CD4-positive, alpha-beta T cell treated with Interleukin-17A for 1 hour (primary cell): ENCODE data around the gene LCMT1.

Source experiments
- DNase-seq: peaks from one replicate; pipeline ENCODE4 v3.0.0-alpha.2; 2020

The LCMT1 gene

DNA sequence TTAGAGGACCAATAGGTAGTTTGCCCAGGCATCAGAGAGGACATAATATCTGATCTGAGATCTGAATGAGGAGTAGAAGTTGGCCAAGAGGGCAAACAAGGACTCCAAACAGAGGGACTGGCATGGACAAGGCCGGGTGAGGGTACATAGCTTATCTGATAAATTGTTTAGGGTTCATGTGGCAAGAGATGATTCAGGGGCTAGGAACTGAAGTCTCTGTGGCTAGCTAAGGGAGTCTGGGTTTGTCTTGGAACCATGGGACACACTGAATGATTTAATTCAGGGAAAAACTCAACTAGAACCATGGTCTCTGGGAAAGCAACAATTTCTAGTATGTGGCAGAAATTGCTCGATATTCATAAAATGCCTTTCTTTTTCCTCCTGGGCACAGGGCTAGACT, 101.1 kb downstream of the LCMT1 start:
- DNase-seq, result no peak

DNA sequence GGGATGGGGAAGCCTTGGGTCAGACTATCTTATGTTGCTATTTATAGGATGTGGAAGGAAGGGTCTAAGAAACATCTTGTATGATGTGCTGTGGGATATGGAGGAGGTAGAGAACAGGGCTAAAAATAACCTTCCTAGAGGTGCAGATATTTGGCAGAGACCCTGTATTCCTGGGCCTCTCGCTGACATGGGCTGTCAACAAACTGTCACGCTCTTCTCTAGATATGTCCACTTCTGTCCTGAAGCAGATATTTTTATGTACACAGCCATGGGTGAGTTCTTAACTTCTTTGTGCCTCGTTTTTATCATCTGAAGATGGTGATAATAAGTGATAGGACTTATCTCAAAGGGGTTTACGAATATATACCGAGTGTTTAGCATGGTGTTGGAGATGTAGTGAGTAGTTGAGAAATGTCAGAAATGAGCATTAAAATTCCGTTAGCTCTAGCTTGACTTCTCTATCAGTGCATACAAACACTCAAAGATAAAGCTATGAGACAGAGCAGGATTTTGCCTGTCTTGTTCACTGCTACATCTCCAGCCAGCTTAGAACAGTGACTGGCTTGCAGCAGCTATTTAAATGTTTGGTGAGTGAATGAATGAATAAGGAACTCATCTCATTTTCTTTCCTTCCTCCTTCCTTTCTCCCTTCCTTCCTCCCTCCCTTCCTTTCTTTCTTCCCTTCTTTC, 102.3 kb downstream of the LCMT1 start:
- DNase-seq, result no peak

DNA sequence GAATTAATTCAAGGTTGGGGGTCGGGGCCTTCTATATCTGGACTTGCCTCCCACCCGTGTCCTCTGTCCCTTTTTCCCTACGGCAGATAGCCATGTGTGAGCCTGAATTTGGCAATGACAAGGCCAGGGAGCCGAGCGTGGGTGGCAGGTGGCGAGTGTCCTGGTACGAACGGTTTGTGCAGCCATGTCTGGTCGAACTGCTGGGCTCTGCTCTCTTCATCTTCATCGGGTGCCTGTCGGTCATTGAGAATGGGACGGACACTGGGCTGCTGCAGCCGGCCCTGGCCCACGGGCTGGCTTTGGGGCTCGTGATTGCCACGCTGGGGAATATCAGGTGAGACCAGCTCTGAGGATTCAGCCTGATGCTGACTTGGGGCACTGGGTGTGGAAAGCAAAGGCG, 105.6 kb downstream of the LCMT1 start:
- no peak for DNase-seq

DNA sequence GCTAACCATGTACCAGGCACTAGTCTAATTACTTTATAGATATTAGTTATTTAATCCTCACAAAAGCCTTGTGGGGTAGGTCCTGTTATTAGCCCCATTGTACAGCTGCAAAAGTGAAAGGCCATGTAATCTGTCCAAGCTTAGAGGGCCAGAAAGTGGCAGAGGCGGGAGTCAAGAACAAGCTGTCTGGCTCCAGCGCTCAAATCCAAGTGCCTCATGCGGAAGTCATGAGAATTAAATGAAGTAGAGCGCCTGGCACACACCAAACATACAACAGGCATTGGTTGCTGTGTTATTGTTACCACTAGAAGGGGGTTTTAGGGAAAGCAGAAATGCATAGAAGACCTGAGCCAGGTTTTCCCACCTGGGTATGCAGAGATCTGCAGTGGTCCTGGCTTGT, 106.4 kb downstream of the LCMT1 start:
- DNase-seq, result no peak

DNA sequence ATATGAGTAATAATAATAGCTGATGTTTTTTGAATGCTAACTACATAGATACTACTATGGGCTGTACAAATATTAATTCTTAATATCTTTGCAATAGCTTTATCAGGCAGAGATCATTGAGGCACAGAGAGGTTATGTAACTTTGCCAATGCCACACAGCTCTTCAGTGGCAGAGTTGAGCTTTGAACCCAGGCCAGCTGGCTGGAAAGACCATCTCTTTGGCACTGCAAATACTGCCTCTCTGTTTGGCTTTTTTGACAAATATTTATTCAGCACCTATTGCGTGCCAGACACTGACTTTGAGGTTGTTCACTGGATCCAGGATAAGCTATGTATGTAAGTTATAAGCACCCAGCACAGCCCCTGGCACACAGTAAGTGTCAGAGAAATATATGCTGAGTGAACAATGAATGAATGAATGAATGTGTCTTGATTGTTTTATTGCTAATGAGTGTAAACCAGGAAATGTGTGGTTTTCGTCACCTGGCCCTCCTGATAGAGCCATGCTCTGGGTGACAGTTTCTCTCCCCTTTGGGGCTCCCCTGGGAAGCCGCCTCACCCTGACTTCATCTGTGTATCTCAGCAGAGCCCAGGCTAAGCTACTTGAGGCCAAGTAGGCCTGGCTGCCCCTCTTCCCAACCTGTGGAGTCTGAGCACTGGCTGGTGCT, 107.7 kb downstream of the LCMT1 start:
- no peak for DNase-seq

DNA sequence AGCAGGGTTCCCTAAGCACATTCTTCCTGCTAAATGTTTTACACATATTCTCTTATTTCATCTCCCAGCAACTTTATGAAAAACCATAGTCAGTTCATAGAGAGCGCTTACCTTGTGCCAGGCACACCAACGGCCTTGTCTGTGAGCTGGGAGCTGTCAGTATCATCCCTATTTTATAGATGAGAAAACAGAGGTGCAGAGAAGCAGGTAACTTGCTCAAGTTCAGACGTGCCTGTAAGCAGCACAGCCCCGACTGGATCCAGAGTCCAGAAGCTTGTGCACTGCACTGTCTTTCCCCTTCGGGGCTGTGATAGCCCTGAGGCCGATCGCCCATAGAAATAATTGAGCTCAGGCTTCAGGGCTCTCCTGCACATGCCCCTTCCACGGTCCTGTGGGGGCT, 111.4 kb downstream of the LCMT1 start:
- DNase-seq, result no peak

DNA sequence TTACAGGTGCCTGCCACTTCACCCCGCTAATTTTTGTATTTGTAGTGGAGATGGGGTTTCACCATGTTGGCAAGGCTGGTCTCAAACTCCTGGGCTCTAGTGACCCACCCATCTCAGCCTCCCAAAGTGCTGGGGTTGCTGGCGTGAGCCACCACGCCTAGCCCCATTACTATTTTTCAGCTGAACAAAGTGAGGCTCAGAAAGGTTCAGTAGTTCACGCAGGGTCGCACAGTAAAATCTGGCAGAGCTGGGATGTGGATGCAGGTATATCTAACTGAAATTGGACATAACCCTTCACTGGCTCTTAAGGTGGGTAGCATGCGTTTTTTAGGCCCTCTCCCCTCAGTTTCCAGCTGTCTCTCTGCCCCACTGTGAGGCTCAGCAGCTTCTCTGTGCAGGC, 112.4 kb downstream of the LCMT1 start:
- DNase-seq, result no peak

DNA sequence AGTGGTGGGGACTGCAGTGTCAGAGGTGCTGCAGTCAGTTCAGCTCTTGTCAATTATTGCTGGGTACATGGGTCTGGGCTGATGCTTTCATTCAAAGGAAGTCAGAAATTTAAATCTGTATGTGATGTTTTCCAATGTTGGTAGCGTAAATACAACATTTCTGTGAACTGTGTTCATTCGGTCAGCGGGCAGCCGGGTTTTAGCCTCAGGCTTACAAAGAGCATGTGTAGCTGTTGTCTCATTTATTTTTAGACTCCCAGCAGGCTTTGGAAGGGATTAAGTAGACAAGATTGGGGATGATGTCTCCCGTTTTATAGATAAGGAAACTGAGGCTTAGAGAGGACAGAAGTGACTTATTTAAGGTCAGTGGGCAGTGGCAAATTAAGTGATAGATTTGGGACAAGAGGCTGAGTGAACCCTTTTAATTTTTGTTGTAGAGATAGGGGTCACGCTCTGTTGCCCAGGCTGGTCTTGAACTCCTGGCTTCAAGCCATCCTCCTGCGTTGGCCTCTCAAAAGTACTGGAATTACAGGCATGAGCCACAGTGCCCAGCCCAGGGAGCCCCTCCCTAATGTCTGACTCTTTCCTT, 113.3 kb downstream of the LCMT1 start:
- no peak for DNase-seq
